Measurements from ENCODE around the gene NT5DC1.

The NT5DC1 gene

GRCh38 chr6:116118608-116119007 is 18.0 kb downstream of the NT5DC1 start:
- CTCF ChIA-PET, result interaction anchor here (0.8 to 10.2 kb wide), 6 partner anchors 8 to 150 kb away, joined by 3 to 108 read pairs (median 6); partner anchors contain the start of genes COL10A1 and NT5DC1

GRCh38 chr6:116120430-116120829 is 19.8 kb downstream of the NT5DC1 start:
- DNase-seq (ENCODE audit: low read depth, low spot score), result no peak
- no peak for TF ChIP-seq CTCF (IDR thresholded peaks at IDR 0.05; ENCODE audit: insufficient read depth, low read length, missing control alignments)
- no peak overlapping the region for H3K4me3 ChIP-seq (ENCODE audit: low read depth, low read length)
- POLR2A ChIA-PET, result no interaction called here
- CTCF ChIA-PET, result interaction anchor here (1.4 to 11.6 kb wide), 4 partner anchors 7 to 20 kb away, joined by 3 to 108 read pairs (median 7); partner anchors contain the start of gene NT5DC1

More at GRCh38 chr6:116118608-116119007, 18.0 kb downstream of the NT5DC1 start:
- no peak for TF ChIP-seq CTCF (IDR thresholded peaks at IDR 0.05; ENCODE audit: insufficient read depth, low read length, missing control alignments)
- H3K4me3 ChIP-seq (ENCODE audit: low read depth, low read length), result no peak overlapping the region
- no peak for DNase-seq (ENCODE audit: low read depth, low spot score)
- POLR2A ChIA-PET, result no interaction called here

GRCh38 chr6:116126032-116126431 is 25.4 kb downstream of the NT5DC1 start, which contains the start of gene COL10A1:
Gene COL10A1 (minus strand): TSS chr6:116126132. CDS start chr6:116125492, 640 bp downstream.
- no peak for TF ChIP-seq CTCF (IDR thresholded peaks at IDR 0.05; ENCODE audit: insufficient read depth, low read length, missing control alignments)
- H3K4me3 ChIP-seq (ENCODE audit: low read depth, low read length), result no peak within 1 kb of the TSS
- POLR2A ChIA-PET, result no interaction called here
- CTCF ChIA-PET, result interaction anchor here (11.6 kb wide), 1 partner anchor 12 kb away, joined by 108 read pairs; no protein-coding TSS in a partner anchor
- no peak for DNase-seq (ENCODE audit: low read depth, low spot score)

GRCh38 chr6:116127771-116128493 is 27.3 kb downstream of the NT5DC1 start:
- no peak overlapping the region for H3K4me3 ChIP-seq (ENCODE audit: low read depth, low read length)
- ChIA-PET POLR2A (no interaction called here), CTCF (interaction anchor here (11.6 kb wide), 1 partner anchor 14 kb away, joined by 108 read pairs; no protein-coding TSS in a partner anchor)
- TF ChIP-seq CTCF (IDR thresholded peaks at IDR 0.05; ENCODE audit: insufficient read depth, low read length, missing control alignments), result no peak
- DNase-seq (ENCODE audit: low read depth, low spot score), result no peak

GRCh38 chr6:116133453-116133852 is 32.8 kb downstream of the NT5DC1 start:
- CTCF ChIA-PET, result no interaction called here

More at GRCh38 chr6:116133453-116133852, 32.8 kb downstream of the NT5DC1 start:
- no peak overlapping the region for H3K4me3 ChIP-seq (ENCODE audit: low read depth, low read length)
- no peak for DNase-seq (ENCODE audit: low read depth, low spot score)
- POLR2A ChIA-PET, result no interaction called here
- no peak for TF ChIP-seq CTCF (IDR thresholded peaks at IDR 0.05; ENCODE audit: insufficient read depth, low read length, missing control alignments)

Data from AG04449 (cell line).